NCI-H146 treated with DMSO at 0.1 percent for 48 hours (cell line): ENCODE results near the gene LRP1B.

Source experiments
- DNase-seq: peaks from one replicate; lab custom pipeline; 2025; ENCODE audit not compliant: unreplicated experiment; lab: John Stamatoyannopoulos, UW

The LRP1B gene

GRCh38 chr2:141348481-141348880, 782.3 kb downstream of the LRP1B start:
- DNase-seq: no peak

- no peak for DNase-seq
Observed at GRCh38 chr2:141341444-141341843, 789.4 kb downstream of the LRP1B start.

- DNase-seq: no peak
Observed at GRCh38 chr2:141331127-141331526, 799.7 kb downstream of the LRP1B start.

- no peak for DNase-seq
Observed at GRCh38 chr2:141329964-141330363, 800.9 kb downstream of the LRP1B start.

- DNase-seq: no peak
Observed at GRCh38 chr2:141323571-141323970, 807.2 kb downstream of the LRP1B start.

GRCh38 chr2:141317986-141318385, 812.8 kb downstream of the LRP1B start:
- no peak for DNase-seq

- DNase-seq: no peak
Observed at GRCh38 chr2:141316606-141317005, 814.2 kb downstream of the LRP1B start.

- no peak for DNase-seq
Observed at GRCh38 chr2:141316103-141316502, 814.7 kb downstream of the LRP1B start.

- no peak for DNase-seq
Observed at GRCh38 chr2:141313972-141314371, 816.8 kb downstream of the LRP1B start.

- no peak for DNase-seq
Observed at GRCh38 chr2:141311430-141311829, 819.4 kb downstream of the LRP1B start.

- no peak for DNase-seq
Observed at GRCh38 chr2:141306368-141306767, 824.4 kb downstream of the LRP1B start.

GRCh38 chr2:141301551-141301950, 829.3 kb downstream of the LRP1B start:
- DNase-seq: no peak

GRCh38 chr2:141280037-141280436, 850.8 kb downstream of the LRP1B start:
- no peak for DNase-seq

- DNase-seq: no peak
Observed at GRCh38 chr2:141271346-141271745, 859.5 kb downstream of the LRP1B start.

- DNase-seq: no peak
Observed at GRCh38 chr2:141264848-141265247, 866.0 kb downstream of the LRP1B start.

- DNase-seq: no peak
Observed at GRCh38 chr2:141260911-141261310, 869.9 kb downstream of the LRP1B start.

GRCh38 chr2:141259683-141260082, 871.1 kb downstream of the LRP1B start:
- DNase-seq: no peak

GRCh38 chr2:141242008-141242407, 888.8 kb downstream of the LRP1B start:
- DNase-seq: no peak

GRCh38 chr2:141226560-141226959, 904.3 kb downstream of the LRP1B start:
- DNase-seq: no peak

- DNase-seq: no peak
Observed at GRCh38 chr2:141207036-141207385, 923.8 kb downstream of the LRP1B start.

GRCh38 chr2:141201016-141201565, 929.7 kb downstream of the LRP1B start:
- DNase-seq: no peak

- DNase-seq: no peak
Observed at GRCh38 chr2:141200191-141200590, 930.6 kb downstream of the LRP1B start.

GRCh38 chr2:141199711-141200110, 931.1 kb downstream of the LRP1B start:
- DNase-seq: no peak

- DNase-seq: no peak
Observed at GRCh38 chr2:141195087-141195486, 935.7 kb downstream of the LRP1B start.
